Measurements from ENCODE around the gene TSHZ2. TPM values are rescaled to one million over a fixed set of nuclear protein-coding genes. Genes with fewer than 3 reads are reported as not detected.
"Not testable (repeated sequence)": the region's sequence is repeated elsewhere in the genome, so short reads cannot be mapped to it uniquely, and the experiment has no call there.

Gene TSHZ2
- total RNA-seq, 3 donors from 2014 or later (not counting 1 experiment from before 2014, with no cell fraction given) = 1.8 to 1.9 TPM; not detected in 1

- Histone ChIP-seq H3K9me3 (ENCODE audit: control insufficient read depth, insufficient read depth, low read length) (no peaks in the 10 kb centered on the region), H3K27ac (ENCODE audit: low read length) (no peak overlapping the region), H3K36me3 (ENCODE audit: control insufficient read depth, insufficient read depth, low read length) (no peaks in the 10 kb centered on the region), H3K27me3 (ENCODE audit: control insufficient read depth, insufficient read depth, low read length) (no peaks in the 10 kb centered on the region), H3K4me3 (ENCODE audit: low read length) (no peak overlapping the region), H3K4me1 (ENCODE audit: control insufficient read depth, insufficient read depth, low read length) (peaks cover 6% of the 10 kb centered on the region)
- H3K36me3 Mint-ChIP-seq = no peaks in the 10 kb centered on the region
- no peak for DNase-seq
- WGBS (ENCODE audit: insufficient coverage) = 81% methylated on average over 13 of the region's 13 CpGs
- peaks cover 0 to 6% of the 10 kb centered on the region in 2 donors for H3K4me1 Mint-ChIP-seq
- no peak overlapping the region for H3K27ac Mint-ChIP-seq
- ATAC-seq = no peak
- TF ChIP-seq CTCF (IDR thresholded peaks at IDR 0.05) = no peak
- peaks cover 6 to 7% of the 10 kb centered on the region in 2 donors for H3K27me3 Mint-ChIP-seq (ENCODE audit: low read depth in 2 of 2)
- no peak overlapping the region for H3K4me3 Mint-ChIP-seq
- no peaks in the 10 kb centered on the region for H3K9me3 Mint-ChIP-seq
- intact Hi-C loops (cut with micrococcal nuclease) = loop anchor here (1.0 to 5.0 kb wide), 3 partner anchors 530 to 787 kb away; no protein-coding TSS in a partner anchor
Observed at GRCh38 chr20:53412577-53413185, 440.5 kb downstream of the TSHZ2 start.

DNA sequence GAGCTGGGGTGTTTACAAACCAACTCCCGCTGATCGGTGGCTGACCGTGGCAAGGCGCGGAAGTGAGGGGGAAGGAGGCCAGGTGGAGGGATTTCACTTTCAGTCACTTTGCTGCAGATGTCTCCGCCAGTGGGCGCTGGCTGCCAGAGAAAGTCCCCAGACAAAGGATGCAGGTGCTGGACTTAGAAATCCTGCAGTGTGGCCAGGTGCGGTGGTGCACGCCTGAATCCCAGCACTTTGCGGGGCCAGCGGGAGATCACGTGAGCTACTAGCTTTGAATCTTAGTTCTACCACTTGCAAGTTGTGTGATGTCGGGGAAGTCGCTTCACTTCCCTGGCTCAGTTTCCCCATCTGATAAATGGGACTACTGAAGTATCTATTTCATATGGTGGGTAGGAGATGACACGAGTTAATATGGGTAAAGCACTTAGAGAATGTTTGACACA, 441.1 kb downstream of the TSHZ2 start:
- Mint-ChIP-seq H3K27me3 (ENCODE audit: low read depth in 2 of 2) (peaks cover 2 to 4% of the 10 kb centered on the region in 2 donors), H3K4me1 (peaks cover 0 to 6% of the 10 kb centered on the region in 2 donors), H3K36me3 (no peaks in the 10 kb centered on the region), H3K27ac (no peak overlapping the region), H3K9me3 (no peaks in the 10 kb centered on the region), H3K4me3 (no peak overlapping the region)
- Histone ChIP-seq H3K27ac (ENCODE audit: low read length) (no peak overlapping the region), H3K27me3 (ENCODE audit: control insufficient read depth, insufficient read depth, low read length) (no peaks in the 10 kb centered on the region), H3K4me1 (ENCODE audit: control insufficient read depth, insufficient read depth, low read length) (peaks cover 6% of the 10 kb centered on the region), H3K36me3 (ENCODE audit: control insufficient read depth, insufficient read depth, low read length) (no peaks in the 10 kb centered on the region), H3K4me3 (ENCODE audit: low read length) (no peak overlapping the region), H3K9me3 (ENCODE audit: control insufficient read depth, insufficient read depth, low read length) (no peaks in the 10 kb centered on the region)
- WGBS (ENCODE audit: insufficient coverage) = 32% methylated on average over 15 of the region's 15 CpGs
- intact Hi-C loops (cut with micrococcal nuclease) = loop anchor here (1.0 to 5.0 kb wide), 3 partner anchors 529 to 786 kb away; no protein-coding TSS in a partner anchor
- DNase-seq (peak; percentile 23 to 67), ATAC-seq (peak in 1 of 3 donors; percentile 58)
- TF ChIP-seq CTCF (IDR thresholded peaks at IDR 0.05) = peak; percentile 42

- intact Hi-C loops (cut with micrococcal nuclease) = loop anchor here (1.0 to 5.0 kb wide), 3 partner anchors 528 to 785 kb away; no protein-coding TSS in a partner anchor
- not testable (repeated sequence) for ATAC-seq; H3K27ac ChIP-seq (ENCODE audit: low read length); H3K4me3 Mint-ChIP-seq; H3K4me3 ChIP-seq (ENCODE audit: low read length); DNase-seq; H3K4me1 Mint-ChIP-seq; H3K36me3 Mint-ChIP-seq; H3K27me3 ChIP-seq (ENCODE audit: control insufficient read depth, insufficient read depth, low read length); H3K27me3 Mint-ChIP-seq (ENCODE audit: low read depth in 2 of 2); H3K4me1 ChIP-seq (ENCODE audit: control insufficient read depth, insufficient read depth, low read length); H3K27ac Mint-ChIP-seq; H3K9me3 ChIP-seq (ENCODE audit: control insufficient read depth, insufficient read depth, low read length); H3K9me3 Mint-ChIP-seq; H3K36me3 ChIP-seq (ENCODE audit: control insufficient read depth, insufficient read depth, low read length)
- WGBS (ENCODE audit: insufficient coverage) = no CpG with 5 or more reads among the region's 1 CpG
Observed at GRCh38 chr20:53413845-53414244, 441.7 kb downstream of the TSHZ2 start.

DNA sequence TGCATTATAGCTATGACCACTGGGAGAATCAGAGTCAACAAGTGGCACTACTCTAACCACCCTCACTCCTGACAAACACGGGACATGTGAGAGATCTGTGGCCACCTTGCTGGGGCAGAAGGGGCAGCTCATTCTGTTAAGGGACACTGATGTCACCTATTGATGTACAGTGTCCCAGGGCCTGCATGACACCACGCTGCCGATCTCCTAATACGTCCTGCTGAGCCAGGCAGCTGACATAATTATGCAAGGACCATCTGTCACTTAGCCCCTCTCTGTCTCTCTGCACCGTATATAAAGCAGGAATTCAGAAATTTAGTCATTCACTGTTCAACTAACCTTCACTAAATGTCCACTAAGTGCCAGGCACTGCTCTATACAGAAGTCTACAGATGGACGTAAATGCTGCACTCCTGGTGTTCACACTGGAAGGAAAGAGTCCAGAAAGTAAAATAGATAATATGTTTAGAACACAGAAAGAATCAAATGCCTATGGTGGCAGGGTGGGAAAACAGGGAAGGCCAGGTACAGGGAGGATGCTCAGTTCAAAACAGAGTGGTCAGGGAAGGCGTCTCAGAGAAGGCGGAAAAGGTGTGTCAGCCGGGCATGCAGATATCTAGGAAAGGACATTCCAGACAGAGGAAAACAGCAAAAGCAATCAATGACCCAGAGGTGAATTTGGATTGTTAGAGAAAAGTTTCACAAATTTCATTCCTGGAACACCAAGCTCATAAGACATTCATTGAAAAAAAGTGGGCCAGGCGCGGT, 447.7 kb downstream of the TSHZ2 start:
- intact Hi-C loops (cut with micrococcal nuclease) = no loop called here
- TF ChIP-seq CTCF (IDR thresholded peaks at IDR 0.05) = no peak
- Histone ChIP-seq H3K4me3 (ENCODE audit: low read length) (no peak overlapping the region), H3K9me3 (ENCODE audit: control insufficient read depth, insufficient read depth, low read length) (no peaks in the 10 kb centered on the region), H3K36me3 (ENCODE audit: control insufficient read depth, insufficient read depth, low read length) (no peaks in the 10 kb centered on the region), H3K4me1 (ENCODE audit: control insufficient read depth, insufficient read depth, low read length) (no peaks in the 10 kb centered on the region), H3K27ac (ENCODE audit: low read length) (no peak overlapping the region), H3K27me3 (ENCODE audit: control insufficient read depth, insufficient read depth, low read length) (no peaks in the 10 kb centered on the region)
- ATAC-seq (no peak), DNase-seq (no peak)
- WGBS (ENCODE audit: insufficient coverage) = 91% methylated on average over 11 of the region's 11 CpGs
- Mint-ChIP-seq H3K27me3 (ENCODE audit: low read depth in 2 of 2) (peaks cover 17% of the 10 kb centered on the region in 2 donors), H3K27ac (no peak overlapping the region), H3K36me3 (no peaks in the 10 kb centered on the region), H3K4me1 (no peaks in the 10 kb centered on the region), H3K9me3 (no peaks in the 10 kb centered on the region), H3K4me3 (no peak overlapping the region)
